GM18870 (cell line): ENCODE data around the gene ANGPT4.
"Not testable (repeated sequence)": the region's sequence is repeated elsewhere in the genome, so short reads cannot be mapped to it uniquely, and the experiment has no call there.

Source experiments
- ATAC-seq: cut with Tn5 transposase; IDR thresholded peaks from one replicate; pipeline ENCODE4 v1.9.1; 2021; ENCODE audit warnings: moderate library complexity; ENCODE audit not compliant: unreplicated experiment

Gene ANGPT4

GRCh38 chr20:829551-829950, 86.6 kb downstream of the ANGPT4 start:
- no peak for ATAC-seq

- ATAC-seq: no peak
These were observed 87.1 kb downstream of the ANGPT4 start for GRCh38 chr20:828987-829386.

- ATAC-seq: not testable (repeated sequence)
These were observed 88.2 kb downstream of the ANGPT4 start for GRCh38 chr20:827981-828380.

GRCh38 chr20:826695-827323, 89.3 kb downstream of the ANGPT4 start:
- no peak for ATAC-seq

GRCh38 chr20:825710-826421, 90.3 kb downstream of the ANGPT4 start:
- no peak for ATAC-seq

- no peak for ATAC-seq
These were observed 91.2 kb downstream of the ANGPT4 start for GRCh38 chr20:824916-825315.

- ATAC-seq: no peak
These were observed 91.6 kb downstream of the ANGPT4 start for GRCh38 chr20:824490-824889.

GRCh38 chr20:823574-823902, 92.6 kb downstream of the ANGPT4 start:
- ATAC-seq: no peak

- ATAC-seq: no peak
These were observed 93.2 kb downstream of the ANGPT4 start for GRCh38 chr20:822651-823573.

GRCh38 chr20:821731-822065, 94.4 kb downstream of the ANGPT4 start:
- no peak for ATAC-seq

GRCh38 chr20:821046-821730, 94.9 kb downstream of the ANGPT4 start:
- ATAC-seq: no peak

- ATAC-seq: no peak
These were observed 95.7 kb downstream of the ANGPT4 start for GRCh38 chr20:820323-820953.
